Kidney (tissue), 14 donors: ENCODE data around the gene CCDC110. TPM values are rescaled to one million over a fixed set of nuclear protein-coding genes. Genes with fewer than 3 reads are reported as not detected.

Source experiments
- DNase-seq, 5 donors: peaks; one replicate each; pipeline ENCODE4 v3.0.0-alpha.2; 2013 to 2020
- FAIRE-seq: peaks from 2 replicates; lab custom pipeline; 2012; peaks lifted over from hg19 to GRCh38; lab: Jason Lieb, UNC
- H3K27ac ChIP-seq, 2 donors: one replicate each; pipeline ENCODE4 v1.7.0; 2013; ENCODE audit warnings: low read depth in 2 of 2, low read length in 2 of 2, inconsistent platforms in 1 of 2
- H3K27me3 ChIP-seq: one replicate; pipeline ENCODE4 v1.7.1; 2013; ENCODE audit warnings: low read length, inconsistent platforms; ENCODE audit not compliant: control insufficient read depth, insufficient read depth
- H3K36me3 ChIP-seq, 3 donors: one replicate each; pipeline versions ENCODE4 v1.7.0 to v1.7.1; 2013; ENCODE audit warnings: low read length in 3 of 3, control low read depth in 1 of 3, inconsistent platforms in 1 of 3; ENCODE audit not compliant: insufficient read depth in 3 of 3, control insufficient read depth in 2 of 3
- H3K4me1 ChIP-seq, 3 donors: one replicate each; pipeline versions ENCODE4 v1.7.0 to v1.7.1; 2013; ENCODE audit warnings: low read length in 3 of 3, inconsistent platforms in 1 of 3, low read depth in 1 of 3; ENCODE audit not compliant: control insufficient read depth in 2 of 3, insufficient read depth in 2 of 3
- H3K4me3 ChIP-seq, 3 donors: one replicate each; pipeline versions ENCODE4 v1.7.0 to v1.8.1; 2013; ENCODE audit warnings: low read length in 3 of 3, control low read depth in 1 of 3, inconsistent platforms in 1 of 3
- H3K9ac ChIP-seq, 3 donors: one replicate each; pipeline versions ENCODE4 v1.7.0 to v1.7.1; 2013; ENCODE audit warnings: low read length in 3 of 3, control low read depth in 1 of 3, inconsistent platforms in 1 of 3
- H3K9me3 ChIP-seq, 3 donors: one replicate each; pipeline versions ENCODE4 v1.7.0 to v1.7.1; 2013; ENCODE audit warnings: low read length in 3 of 3, control low read depth in 1 of 3, inconsistent platforms in 1 of 3; ENCODE audit not compliant: control insufficient read depth in 2 of 3, insufficient read depth in 1 of 3
- CTCF ChIP-seq: IDR thresholded peaks from 3 replicates; pipeline ENCODE4 v1.5.1; 2012; ENCODE audit warnings: mild to moderate bottlenecking, moderate library complexity, borderline replicate concordance; ENCODE audit not compliant: insufficient read depth; ENCODE audit errors: extremely low read depth
- intact Hi-C: fragments of 100-400 bp; cut with DNase I; formaldehyde crosslinking; loops from one replicate; pipeline ENCODE4 v1.11.1; 2022
- polyA plus RNA-seq: library from polyadenylated mRNA; stranded (reverse); fragments of 350-450 nt; fragmentation: Illumina TruSeq; extraction: RNeasy Lipid Tissue Mini Kit (QIAGEN cat#74804); gene quantifications from one replicate; pipeline ENCODE4 v1.2.3, GENCODE V29; 2014; ENCODE audit warnings: low read depth, low replicate concordance; ENCODE audit not compliant: insufficient read depth
- total RNA-seq: library from RNA; stranded (reverse); fragmentation: NEBNext Ultra II Directional; extraction: Animal tissue kit (Norgen Biotek cat#: 25700); gene quantifications from one replicate; pipeline ENCODE4 v1.2.1, GENCODE V29; 2021
- donor health status: control.
- donor health status: control.
- donor health status: control.
- donor health status: control.
- donor health status: control.
- donor health status: DM: yes; HTN: yes; CAD: no.
- donor health status: Normal renal cell carcinoma (clear cell type).

CCDC110 gene
- total and polyA plus RNA-seq, 2 donors from 2014 or later = 2.2 to 4.5 TPM

- no peak overlapping the region for H3K9ac ChIP-seq
- H3K27ac ChIP-seq = no peak overlapping the region
- intact Hi-C loops = no loop called here
- H3K36me3 ChIP-seq = peaks cover 10 to 35% (median 15%) of the 10 kb centered on the region in 3 donors
- H3K4me1 ChIP-seq = peaks cover 0 to 16% (median 5%) of the 10 kb centered on the region in 3 donors
- H3K27me3 ChIP-seq = no peaks in the 10 kb centered on the region
- no peak for TF ChIP-seq CTCF
- H3K4me3 ChIP-seq = no peak overlapping the region
- no peak for FAIRE-seq
- DNase-seq = no peak
- H3K9me3 ChIP-seq = no peaks in the 10 kb centered on the region
Measured at GRCh38 chr4:185412412-185412811, 59.1 kb downstream of the CCDC110 start.

DNA sequence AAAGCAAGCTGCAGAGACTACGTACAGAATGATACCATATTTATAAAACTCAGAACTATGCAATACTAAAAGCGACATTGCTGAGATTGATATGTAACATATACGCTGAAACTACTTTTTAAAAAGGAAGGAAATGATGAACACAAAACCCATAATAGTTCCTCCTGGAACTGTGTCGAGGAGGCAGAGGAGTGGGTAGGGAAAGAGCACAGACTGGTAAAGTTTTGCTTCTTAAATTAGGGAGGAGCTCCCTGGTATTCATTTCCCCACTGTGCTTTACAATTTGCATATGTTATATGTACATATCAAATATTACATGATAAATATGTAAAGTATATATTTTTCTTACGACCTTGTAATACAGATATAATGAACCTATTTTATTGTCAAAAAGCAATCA, 59.7 kb downstream of the CCDC110 start:
- peaks cover 6 to 29% (median 15%) of the 10 kb centered on the region in 3 donors for H3K36me3 ChIP-seq
- intact Hi-C loops = no loop called here
- no peaks in the 10 kb centered on the region for H3K9me3 ChIP-seq
- H3K27me3 ChIP-seq = no peaks in the 10 kb centered on the region
- DNase-seq = no peak
- H3K27ac ChIP-seq = no peak overlapping the region
- no peak overlapping the region for H3K4me3 ChIP-seq
- peaks cover 0 to 16% (median 5%) of the 10 kb centered on the region in 3 donors for H3K4me1 ChIP-seq
- FAIRE-seq = no peak
- no peak for TF ChIP-seq CTCF
- H3K9ac ChIP-seq = no peak overlapping the region

DNA sequence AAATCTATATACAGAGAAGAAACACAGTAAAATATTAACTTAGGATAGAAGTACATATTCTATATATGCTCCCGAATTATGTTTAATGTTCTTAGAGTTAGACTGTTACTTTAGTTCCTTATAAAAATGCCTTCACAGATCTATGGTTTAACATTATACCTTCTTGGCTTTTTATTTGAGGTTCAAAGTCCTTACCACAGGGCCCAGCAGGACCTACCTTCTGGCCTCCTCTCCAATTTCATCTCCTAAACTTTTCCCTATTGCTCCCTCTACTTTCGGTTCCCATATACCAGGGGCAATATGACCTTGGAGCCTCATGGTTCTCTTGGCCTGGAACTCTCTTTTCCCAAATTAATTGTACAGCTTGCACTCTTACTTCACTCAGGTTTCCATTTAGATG, 63.1 kb downstream of the CCDC110 start:
- no peak overlapping the region for H3K9ac ChIP-seq
- H3K27ac ChIP-seq = no peak overlapping the region
- DNase-seq (no peak), FAIRE-seq (no peak)
- peaks cover 6 to 29% (median 15%) of the 10 kb centered on the region in 3 donors for H3K36me3 ChIP-seq
- no peaks in the 10 kb centered on the region for H3K9me3 ChIP-seq
- intact Hi-C loops = no loop called here
- H3K4me3 ChIP-seq = no peak overlapping the region
- no peak for TF ChIP-seq CTCF
- no peaks in the 10 kb centered on the region for H3K27me3 ChIP-seq
- H3K4me1 ChIP-seq = peaks cover 0 to 3% (median 0%) of the 10 kb centered on the region in 3 donors

- FAIRE-seq (peak; percentile 90), DNase-seq (no peak)
- intact Hi-C loops = no loop called here
- Histone ChIP-seq H3K4me3 (no peak overlapping the region), H3K27ac (peak overlapping the region in 1 of 2 donors; percentile 72), H3K27me3 (no peaks in the 10 kb centered on the region), H3K36me3 (peaks cover 4 to 34% (median 10%) of the 10 kb centered on the region in 3 donors), H3K9ac (no peak overlapping the region), H3K4me1 (no peaks in the 10 kb centered on the region), H3K9me3 (no peaks in the 10 kb centered on the region)
- no peak for TF ChIP-seq CTCF
Measured at GRCh38 chr4:185405296-185405999, 66.1 kb downstream of the CCDC110 start.
